ENCODE results near the gene KCNAB2. TPM values are rescaled to one million over a fixed set of nuclear protein-coding genes. Genes with fewer than 3 reads are reported as not detected.
"Not testable (repeated sequence)": the region's sequence is repeated elsewhere in the genome, so short reads cannot be mapped to it uniquely, and the experiment has no call there.

The KCNAB2 gene
- total RNA-seq, 1 experiment from 2014 or later = 10.3 TPM

- TF ChIP-seq CDX4 (CRISPR knock-in tag; IDR thresholded peaks at IDR 0.05; ENCODE audit: borderline replicate concordance) (no peak), MYBL2 (CRISPR knock-in tag; IDR thresholded peaks at IDR 0.05) (no peak), IRF1 (CRISPR knock-in tag; IDR thresholded peaks at IDR 0.05) (no peak), PRRX2 (CRISPR knock-in tag; IDR thresholded peaks at IDR 0.05) (no peak), ZNF263 (CRISPR knock-in tag; IDR thresholded peaks at IDR 0.05; ENCODE audit: low read depth) (no peak), NR2C2 (CRISPR knock-in tag; IDR thresholded peaks at IDR 0.05) (no peak), TCF7 (CRISPR knock-in tag; IDR thresholded peaks at IDR 0.05; ENCODE audit: low read depth) (no peak), ATF2 (CRISPR knock-in tag; IDR thresholded peaks at IDR 0.05; ENCODE audit: borderline replicate concordance, low read depth) (no peak)
Observed at GRCh38 chr1:6074192-6074901, 28.7 kb downstream of the KCNAB2 start (continued).

- Mint-ChIP-seq H3K4me3 (no peak overlapping the region), H3K4me1 (0 out of 2 replicates have a peak, but pooled peaks cover 3% of the 10 kb centered on the region), H3K9me3 (no peaks in the 10 kb centered on the region), H3K27me3 (ENCODE audit: low read depth) (no peaks in the 10 kb centered on the region), H3K27ac (no peak overlapping the region), H3K36me3 (no peaks in the 10 kb centered on the region)
- DNase-seq (ENCODE audit: low spot score) (no peak), ATAC-seq (no peak)
- no peak for TF ChIP-seq ATF1 (CRISPR knock-in tag; IDR thresholded peaks at IDR 0.05)
- no peak for TF ChIP-seq GABPB1 (CRISPR knock-in tag; IDR thresholded peaks at IDR 0.05)
- no peak for TF ChIP-seq E2F5 (CRISPR knock-in tag; IDR thresholded peaks at IDR 0.05)
- TF ChIP-seq CBFB (CRISPR knock-in tag; IDR thresholded peaks at IDR 0.05; ENCODE audit: low read depth) = no peak
- TF ChIP-seq ZSCAN18 (CRISPR knock-in tag; IDR thresholded peaks at IDR 0.05) = no peak
- TF ChIP-seq FOXK1 (CRISPR knock-in tag; IDR thresholded peaks at IDR 0.05) = no peak
- TF ChIP-seq OVOL2 (CRISPR knock-in tag; IDR thresholded peaks at IDR 0.05; ENCODE audit: borderline replicate concordance) = no peak
- ChIA-PET CTCF (interaction anchor here (0.9 to 1.4 kb wide), 3 partner anchors 23 to 96 kb away, joined by 3 to 5 read pairs (median 3); no protein-coding TSS in a partner anchor), POLR2A (no interaction called here)
Observed at GRCh38 chr1:6075748-6076147, 30.1 kb downstream of the KCNAB2 start.

GRCh38 chr1:6077061-6077460 lies 31.4 kb downstream of the KCNAB2 start:
- H3K27ac Mint-ChIP-seq; H3K27me3 Mint-ChIP-seq (ENCODE audit: low read depth): not testable (repeated sequence)
- CTCF ChIA-PET = interaction anchor here (0.8 to 1.6 kb wide), 4 partner anchors 24 to 128 kb away, joined by 3 to 9 read pairs (median 4); no protein-coding TSS in a partner anchor

More at GRCh38 chr1:6077061-6077460, 31.4 kb downstream of the KCNAB2 start:
- H3K36me3 Mint-ChIP-seq; H3K4me1 Mint-ChIP-seq; H3K9me3 Mint-ChIP-seq; H3K4me3 Mint-ChIP-seq; ATAC-seq; DNase-seq (ENCODE audit: low spot score); POLR2A ChIA-PET: not testable (repeated sequence)

Data from WTC11 (cell line).